Neural cell (in vitro differentiated cells): ENCODE results near the gene ATP12A. TPM values are rescaled to one million over a fixed set of nuclear protein-coding genes. Genes with fewer than 3 reads are reported as not detected.

Experiments used
- H2AFZ ChIP-seq: fragments of 200-600, 300-800 bp; sonication (generic), shearing (Covaris generic); 2 replicates; pipeline ENCODE4 v1.6.0; 2014; ENCODE audit warnings: low read depth, mild to moderate bottlenecking, antibody characterized with exemption, low read length, moderate library complexity
- H3F3A ChIP-seq: fragments of 200-600 bp; shearing (Covaris generic); 2 replicates; pipeline ENCODE4 v1.6.1; 2016; ENCODE audit warnings: mild to moderate bottlenecking, moderate library complexity, mixed read lengths, antibody characterized with exemption, low read length; ENCODE audit not compliant: insufficient read depth, poor library complexity, severe bottlenecking
- H3K27ac ChIP-seq: fragments of 200-600, 300-800 bp; sonication (generic), shearing (Covaris generic); 2 replicates; pipeline ENCODE4 v1.5.1; 2014; ENCODE audit warnings: mild to moderate bottlenecking, low read length, moderate library complexity
- H3K27me3 ChIP-seq: fragments of 300-800, 200-600 bp; sonication (generic), shearing (Covaris generic); 2 replicates; pipeline ENCODE4 v1.6.0; 2014; ENCODE audit warnings: mild to moderate bottlenecking, low read depth, low read length, moderate library complexity; ENCODE audit not compliant: insufficient read depth
- H3K36me3 ChIP-seq: fragments of 300-800, 200-600 bp; sonication (generic), shearing (Covaris generic); 2 replicates; pipeline ENCODE4 v1.5.1; 2014; ENCODE audit warnings: mild to moderate bottlenecking, antibody characterized with exemption, low read length, moderate library complexity; ENCODE audit not compliant: insufficient read depth
- H3K4me2 ChIP-seq: fragments of 300-800, 200-600 bp; sonication (generic), shearing (Covaris generic); 2 replicates; pipeline ENCODE4 v1.6.0; 2014; ENCODE audit warnings: mild to moderate bottlenecking, low read length
- H3K4me3 ChIP-seq: fragments of 300-800, 200-600 bp; sonication (generic), shearing (Covaris generic); 2 replicates; pipeline ENCODE4 v1.5.1; 2014; ENCODE audit warnings: mild to moderate bottlenecking, low read length, moderate library complexity
- H3K79me2 ChIP-seq: fragments of 200-600 bp; shearing (Covaris generic); replicated peaks from 2 replicates; pipeline ENCODE4 v1.6.0; 2014; ENCODE audit warnings: mild to moderate bottlenecking, low read length, moderate library complexity; ENCODE audit not compliant: insufficient read depth
- H3K9ac ChIP-seq: fragments of 300-800, 200-600 bp; sonication (generic), shearing (Covaris generic); 2 replicates; pipeline ENCODE4 v1.6.1; 2016; ENCODE audit warnings: mild to moderate bottlenecking, low read length, mixed read lengths
- H3K9me2 ChIP-seq: fragments of 200-600 bp; shearing (Covaris generic); 2 replicates; pipeline ENCODE4 v1.6.1; 2016; ENCODE audit warnings: mild to moderate bottlenecking, low read length, mixed read lengths; ENCODE audit not compliant: insufficient read depth
- H3K9me3 ChIP-seq: fragments of 200-600, 300-800 bp; sonication (generic), shearing (Covaris generic); 2 replicates; pipeline ENCODE4 v1.6.1; 2016; ENCODE audit warnings: mild to moderate bottlenecking, mixed run types, low read length, moderate library complexity, mixed read lengths
- H4K20me1 ChIP-seq: fragments of 200-600 bp; shearing (Covaris generic); 2 replicates; pipeline ENCODE4 v1.6.1; 2016; ENCODE audit warnings: mild to moderate bottlenecking, mixed run types; ENCODE audit not compliant: insufficient read depth
- CTCF ChIP-seq: fragments of 450-650 bp; IDR thresholded peaks from 2 replicates; pipeline ENCODE4 v1.5.1; 2014; ENCODE audit warnings: antibody characterized with exemption, mild to moderate bottlenecking, moderate library complexity; ENCODE audit not compliant: poor library complexity, severe bottlenecking
- EP300 ChIP-seq: fragments of 450-650 bp; conservative IDR thresholded peaks from 2 replicates; pipeline ENCODE4 v1.6.1; 2014; ENCODE audit warnings: antibody characterized with exemption, mild to moderate bottlenecking, moderate library complexity; ENCODE audit not compliant: poor library complexity, severe bottlenecking
- EZH2 ChIP-seq: fragments of 200-600, 300-800 bp; shearing (Covaris generic), sonication (generic); IDR thresholded peaks from 2 replicates; pipeline ENCODE4 v1.6.1; 2014; ENCODE audit warnings: antibody characterized with exemption, low read length, borderline replicate concordance, mild to moderate bottlenecking; ENCODE audit not compliant: insufficient read depth, poor library complexity, severe bottlenecking
- MXI1 ChIP-seq: fragments of 450-650 bp; conservative IDR thresholded peaks from 2 replicates; pipeline ENCODE4 v1.6.1; 2014; ENCODE audit warnings: antibody characterized with exemption, mild to moderate bottlenecking; ENCODE audit not compliant: poor library complexity, severe bottlenecking
- POLR2AphosphoS5 ChIP-seq: IDR thresholded peaks from 2 replicates; pipeline ENCODE4 v1.6.1; 2012
- RAD21 ChIP-seq: fragments of 450-650 bp; conservative IDR thresholded peaks from 2 replicates; pipeline ENCODE4 v1.6.1; 2014; ENCODE audit warnings: antibody characterized with exemption, mild to moderate bottlenecking, moderate library complexity
- REST ChIP-seq: IDR thresholded peaks from 2 replicates; pipeline ENCODE4 v1.6.1; 2012; ENCODE audit warnings: borderline replicate concordance
- SMC3 ChIP-seq: fragments of 450-650 bp; conservative IDR thresholded peaks from 2 replicates; pipeline ENCODE4 v1.6.1; 2014; ENCODE audit warnings: antibody characterized with exemption, mild to moderate bottlenecking, moderate library complexity; ENCODE audit not compliant: poor library complexity
- TAF1 ChIP-seq: IDR thresholded peaks from 2 replicates; pipeline ENCODE4 v1.6.1; 2012; ENCODE audit warnings: low read depth
- polyA plus RNA-seq: library from polyadenylated mRNA; depleted of rRNA; stranded (reverse); fragments of >200 nt; gene quantifications from 2 replicates; pipeline ENCODE4 v1.2.3, GENCODE V29; 2014

Gene ATP12A
- polyA plus RNA-seq, 1 donor from 2014 or later = not detected

DNA sequence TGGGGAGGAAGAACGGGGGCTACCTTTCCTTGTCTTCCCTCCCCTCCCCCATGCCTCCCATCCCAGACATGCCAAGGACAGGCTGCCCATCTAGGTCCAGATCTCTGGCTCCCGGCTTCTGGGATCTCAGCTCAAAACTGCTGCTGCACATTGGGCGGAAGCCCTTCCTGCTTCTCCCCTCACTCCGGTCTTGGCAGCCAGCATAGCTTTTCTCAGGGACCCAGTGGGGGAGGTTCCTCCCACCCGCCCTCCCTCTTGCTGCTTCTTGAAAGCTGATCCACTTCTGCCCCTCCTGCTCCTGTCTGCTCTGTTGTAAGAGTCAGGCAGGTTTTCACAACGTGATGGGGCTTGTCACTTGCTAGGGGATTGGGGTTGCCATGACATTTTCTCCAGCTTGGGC is 62.1 kb downstream of the ATP12A start:
- Histone ChIP-seq H3K79me2 (no peaks in the 10 kb centered on the region), H3K9me2 (no peaks in the 10 kb centered on the region), H4K20me1 (no peaks in the 10 kb centered on the region), H3K4me3 (no peak overlapping the region), H3F3A (no peaks in the 10 kb centered on the region), H3K27ac (no peak overlapping the region), H3K4me2 (no peak overlapping the region), H3K27me3 (peaks cover 40% of the 10 kb centered on the region), H3K36me3 (no peaks in the 10 kb centered on the region), H2AFZ (no peak overlapping the region), H3K9me3 (no peaks in the 10 kb centered on the region), H3K9ac (no peak overlapping the region)
- TF ChIP-seq REST (no peak), TAF1 (no peak), CTCF (no peak), EZH2 (no peak), EP300 (no peak)

DNA sequence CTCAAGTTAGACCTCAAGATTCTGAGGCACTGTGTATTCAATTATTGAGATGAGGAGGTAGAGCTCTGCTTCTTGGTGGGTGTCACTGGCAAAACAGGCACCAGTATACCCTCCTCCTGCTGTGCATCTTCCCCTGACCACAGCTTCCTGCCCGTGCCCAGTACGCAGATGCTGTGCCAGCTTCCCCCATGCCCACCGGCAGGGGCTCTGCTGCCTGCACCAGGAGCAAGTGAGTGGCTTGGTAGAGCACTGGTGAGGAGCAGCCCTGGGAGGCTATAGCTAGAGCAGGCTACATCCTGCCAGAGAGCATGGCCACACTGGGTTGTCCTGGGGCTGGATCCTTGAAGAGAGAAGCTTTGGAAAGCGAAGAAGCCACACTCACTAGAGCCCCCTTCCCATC is 62.8 kb downstream of the ATP12A start:
- TF ChIP-seq REST (no peak), TAF1 (no peak), SMC3 (no peak), EZH2 (no peak), MXI1 (no peak), CTCF (no peak), RAD21 (no peak), POLR2AphosphoS5 (no peak), EP300 (no peak)
- Histone ChIP-seq H3K27ac (no peak overlapping the region), H3K9me3 (no peaks in the 10 kb centered on the region), H3K36me3 (no peaks in the 10 kb centered on the region), H3K27me3 (peaks cover 47% of the 10 kb centered on the region), H3K9ac (no peak overlapping the region), H3K9me2 (no peaks in the 10 kb centered on the region), H2AFZ (no peak overlapping the region), H3K4me2 (no peak overlapping the region), H4K20me1 (no peaks in the 10 kb centered on the region), H3K79me2 (no peaks in the 10 kb centered on the region), H3K4me3 (no peak overlapping the region), H3F3A (no peaks in the 10 kb centered on the region)
